ENCODE results near the gene HSD17B12. TPM values are rescaled to one million over a fixed set of nuclear protein-coding genes. Genes with fewer than 3 reads are reported as not detected.
A peak's percentile ranks its signal among the peaks of the same experiment; 100 is the strongest.

HSD17B12 gene
- total and polyA plus RNA-seq, 8 donors: 64.5 to 150 (median 78.1) TPM

DNA sequence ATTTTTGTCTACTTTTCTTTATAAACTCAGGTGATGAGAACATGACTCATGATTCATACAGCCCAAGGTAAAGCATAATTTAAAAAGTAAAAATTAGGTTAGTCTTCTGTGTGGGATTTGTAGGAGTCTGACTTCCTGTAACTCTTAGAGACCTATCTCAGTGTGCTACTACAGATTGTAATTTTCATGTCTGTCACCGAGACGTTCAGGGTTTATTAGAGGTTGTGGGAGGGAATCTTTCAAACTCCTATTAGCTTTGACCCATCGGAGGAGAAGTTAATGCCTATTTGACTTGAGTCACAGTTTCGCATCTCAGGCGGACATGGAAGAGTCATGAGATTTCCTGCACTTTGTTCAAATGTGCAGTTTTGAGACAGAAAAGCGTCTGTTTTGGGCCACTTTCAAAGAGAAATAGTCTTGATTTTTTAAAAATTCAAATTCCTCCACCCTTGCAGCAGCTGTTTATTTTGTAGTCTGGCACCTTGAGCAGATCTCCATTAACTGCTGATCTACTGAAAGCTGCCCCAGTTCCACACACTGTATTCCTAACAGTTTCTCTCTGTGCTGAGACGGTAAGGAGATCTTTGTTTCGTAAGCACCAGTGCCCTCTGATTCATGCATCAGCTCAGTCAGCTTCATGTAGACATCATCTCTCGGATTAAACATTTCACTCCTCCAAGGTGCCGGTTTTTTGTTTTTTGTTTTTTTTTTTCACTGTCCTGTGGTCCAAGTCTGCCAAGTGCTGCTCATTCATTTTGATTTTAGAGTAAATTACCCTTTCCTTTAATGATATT is 224.4 kb downstream of the HSD17B12 start:
- DNase-seq: peak in 1 of 4 donors; percentile 39
- H3K4me3 ChIP-seq: no peak overlapping the region
- H3K27ac ChIP-seq: peak overlapping the region; percentile 28 to 67
- H3K36me3 ChIP-seq: peaks cover 0 to 38% of the 10 kb centered on the region in 2 donors
- intact Hi-C loops (cut with DNase I): no loop called here
- H3K4me1 ChIP-seq: peaks cover 0 to 6% of the 10 kb centered on the region in 2 donors
- ATAC-seq: peak; percentile 61
- H3K27me3 ChIP-seq: no peaks in the 10 kb centered on the region
- TF ChIP-seq, protein P1, sequence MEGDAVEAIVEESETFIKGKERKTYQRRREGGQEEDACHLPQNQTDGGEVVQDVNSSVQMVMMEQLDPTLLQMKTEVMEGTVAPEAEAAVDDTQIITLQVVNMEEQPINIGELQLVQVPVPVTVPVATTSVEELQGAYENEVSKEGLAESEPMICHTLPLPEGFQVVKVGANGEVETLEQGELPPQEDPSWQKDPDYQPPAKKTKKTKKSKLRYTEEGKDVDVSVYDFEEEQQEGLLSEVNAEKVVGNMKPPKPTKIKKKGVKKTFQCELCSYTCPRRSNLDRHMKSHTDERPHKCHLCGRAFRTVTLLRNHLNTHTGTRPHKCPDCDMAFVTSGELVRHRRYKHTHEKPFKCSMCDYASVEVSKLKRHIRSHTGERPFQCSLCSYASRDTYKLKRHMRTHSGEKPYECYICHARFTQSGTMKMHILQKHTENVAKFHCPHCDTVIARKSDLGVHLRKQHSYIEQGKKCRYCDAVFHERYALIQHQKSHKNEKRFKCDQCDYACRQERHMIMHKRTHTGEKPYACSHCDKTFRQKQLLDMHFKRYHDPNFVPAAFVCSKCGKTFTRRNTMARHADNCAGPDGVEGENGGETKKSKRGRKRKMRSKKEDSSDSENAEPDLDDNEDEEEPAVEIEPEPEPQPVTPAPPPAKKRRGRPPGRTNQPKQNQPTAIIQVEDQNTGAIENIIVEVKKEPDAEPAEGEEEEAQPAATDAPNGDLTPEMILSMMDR (IDR thresholded peaks at IDR 0.05): no peak
- H3K9me3 ChIP-seq: no peaks in the 10 kb centered on the region

- Histone ChIP-seq H3K36me3 (peaks cover 0 to 46% of the 10 kb centered on the region in 2 donors), H3K27ac (peak overlapping the region in 1 of 2 donors; percentile 67)
- ATAC-seq: peak; percentile 12
These were observed 225.3 kb downstream of the HSD17B12 start for GRCh38 chr11:43905813-43906241.

More at GRCh38 chr11:43905813-43906241, 225.3 kb downstream of the HSD17B12 start:
- Histone ChIP-seq H3K27me3 (no peaks in the 10 kb centered on the region), H3K4me3 (no peak overlapping the region), H3K9me3 (no peaks in the 10 kb centered on the region), H3K4me1 (peaks cover 0 to 6% of the 10 kb centered on the region in 2 donors)
- peak in 2 of 4 donors; percentile 86 to 92 for DNase-seq
- TF ChIP-seq, protein P1 (IDR thresholded peaks at IDR 0.05): no peak
- intact Hi-C loops (cut with DNase I): no loop called here

Other genes starting within 250 kb of the HSD17B12 start
- 10 to 100 TPM; 28.8 to 36.6 TPM for gene ALKBH3, start 200.1 kb downstream of the HSD17B12 start, total RNA-seq
- gene ALKBH3, start 200.1 kb downstream of the HSD17B12 start, polyA plus RNA-seq (ENCODE audit: insufficient read length in 6 of 6): 10 to 100 TPM; 34.7 to 43.3 (median 40.3) TPM

All from left lung (tissue), 10 donors.